ENCODE results near the gene OSGEP. TPM values are rescaled to one million over a fixed set of nuclear protein-coding genes. Genes with fewer than 3 reads are reported as not detected.

The OSGEP gene
- total RNA-seq, result 35.1 and 36.7 TPM in 2 replicates

GRCh38 chr14:20454516-20455354, at the start of gene OSGEP, which contains the start of gene APEX1:
Gene OSGEP, minus strand, starts transcription at chr14:20454812. Its CDS starts 129 bp downstream, at chr14:20454683.
Gene APEX1, plus strand, starts transcription at chr14:20455226. Its CDS starts 420 bp downstream, at chr14:20455646.

GRCh38 chr14:20469242-20469889, 14.8 kb upstream of the OSGEP start, which contains the start of gene PNP:
Gene PNP, plus strand, starts transcription at chr14:20469406. Its CDS starts 119 bp downstream, at chr14:20469525.

GRCh38 chr14:20461225-20462141, 6.9 kb upstream of the OSGEP start, which contains the start of gene PIP4P1:
Gene PIP4P1, minus strand, starts transcription at chr14:20461434. Its CDS starts 109 bp downstream, at chr14:20461325.

GRCh38 chr14:20435582-20436362, 18.8 kb downstream of the OSGEP start, which contains the start of gene KLHL33:
Gene KLHL33, minus strand, starts transcription at chr14:20436166. Its CDS starts 355 bp downstream, at chr14:20435811.

GRCh38 chr14:20412876-20413743, 41.5 kb downstream of the OSGEP start, which contains the start of gene TEP1:
Gene TEP1, minus strand, starts transcription at chr14:20413501. Its CDS starts 5,062 bp downstream, at chr14:20408439.

Other genes starting within 250 kb of the OSGEP start
- gene OR11H6, start 231.1 kb downstream of the OSGEP start, total RNA-seq, result not detected in 2 replicates
- not detected in 2 replicates for gene OR11H7, start 225.8 kb downstream of the OSGEP start, total RNA-seq
- not detected in 2 replicates for gene OR11H4, start 215.5 kb downstream of the OSGEP start, total RNA-seq
- gene TTC5, start 148.9 kb downstream of the OSGEP start, total RNA-seq, result 22.5 and 23.1 TPM in 2 replicates
- 35.2 and 36.9 TPM in 2 replicates for gene CCNB1IP1, start 121.5 kb downstream of the OSGEP start, total RNA-seq
- gene PARP2, start 111.2 kb downstream of the OSGEP start, total RNA-seq, result 4.6 and 11.8 TPM in 2 replicates
- 23.7 and 25.5 TPM in 2 replicates for gene TEP1, start 41.3 kb downstream of the OSGEP start, total RNA-seq
- gene KLHL33, start 18.6 kb downstream of the OSGEP start, total RNA-seq, result 0.17 and 0.29 TPM in 2 replicates
- gene APEX1, start 414 bp upstream of the OSGEP start, total RNA-seq, result 67.1 and 92.5 TPM in 2 replicates
- gene PIP4P1, start 6.6 kb upstream of the OSGEP start, total RNA-seq, result 26.5 and 29.4 TPM in 2 replicates
- 13.4 and 24.1 TPM in 2 replicates for gene PNP, start 14.6 kb upstream of the OSGEP start, total RNA-seq
- 0.15 TPM in 1 of 2 replicates, not detected in the other for gene RNASE10, start 50.7 kb upstream of the OSGEP start, total RNA-seq
- gene RNASE9, start 106.2 kb upstream of the OSGEP start, total RNA-seq, result not detected in 2 replicates
- not detected in 2 replicates for gene RNASE11, start 133.2 kb upstream of the OSGEP start, total RNA-seq
- not detected in 2 replicates for gene RNASE12, start 136.6 kb upstream of the OSGEP start, total RNA-seq
- gene OR6S1, start 186.9 kb upstream of the OSGEP start, total RNA-seq, result not detected in 2 replicates
- 26.6 and 29.3 TPM in 2 replicates for gene RNASE4, start 229.7 kb upstream of the OSGEP start, total RNA-seq
- gene ANG, start 234.0 kb upstream of the OSGEP start, total RNA-seq, result 6.7 and 7.3 TPM in 2 replicates

Measured in smooth muscle cell of trachea (primary cell).